GM11168 (cell line): ENCODE data around the gene RAI14.

Experiments used
- in situ Hi-C: fragments of 300-500 bp; cut with MboI; formaldehyde crosslinking; loops from one replicate; pipeline ENCODE4 v1.12.0; 2022; ENCODE audit warnings: low sequenced_read_pairs; ENCODE audit not compliant: unreplicated experiment

The RAI14 gene

GRCh38 chr5:34656001-34656699 is at the start of gene RAI14:
Gene RAI14, plus strand, starts transcription at chr5:34656328. Its CDS starts 30,592 bp downstream, at chr5:34686920.
- in situ Hi-C loops, result no loop called here

DNA sequence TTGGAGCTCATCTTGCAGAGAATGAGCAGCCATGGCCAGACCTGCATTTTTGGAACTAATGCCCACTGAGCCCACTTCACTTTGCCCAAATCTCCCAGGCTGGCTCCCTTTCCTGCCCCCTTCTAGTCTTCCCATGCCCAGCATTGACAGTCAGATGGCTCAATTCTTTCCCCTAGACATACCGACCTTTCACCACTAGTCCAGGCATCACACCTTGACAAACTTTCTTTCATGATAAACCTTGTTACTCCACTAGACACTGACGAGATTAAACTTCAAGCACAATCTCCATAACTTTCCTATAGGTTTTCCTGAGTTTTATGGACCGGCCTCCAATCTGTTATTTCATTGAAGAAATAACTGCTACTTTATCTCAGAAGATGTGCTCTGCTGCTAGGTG is 47.8 kb upstream of the RAI14 start:
- in situ Hi-C loops, result no loop called here

DNA sequence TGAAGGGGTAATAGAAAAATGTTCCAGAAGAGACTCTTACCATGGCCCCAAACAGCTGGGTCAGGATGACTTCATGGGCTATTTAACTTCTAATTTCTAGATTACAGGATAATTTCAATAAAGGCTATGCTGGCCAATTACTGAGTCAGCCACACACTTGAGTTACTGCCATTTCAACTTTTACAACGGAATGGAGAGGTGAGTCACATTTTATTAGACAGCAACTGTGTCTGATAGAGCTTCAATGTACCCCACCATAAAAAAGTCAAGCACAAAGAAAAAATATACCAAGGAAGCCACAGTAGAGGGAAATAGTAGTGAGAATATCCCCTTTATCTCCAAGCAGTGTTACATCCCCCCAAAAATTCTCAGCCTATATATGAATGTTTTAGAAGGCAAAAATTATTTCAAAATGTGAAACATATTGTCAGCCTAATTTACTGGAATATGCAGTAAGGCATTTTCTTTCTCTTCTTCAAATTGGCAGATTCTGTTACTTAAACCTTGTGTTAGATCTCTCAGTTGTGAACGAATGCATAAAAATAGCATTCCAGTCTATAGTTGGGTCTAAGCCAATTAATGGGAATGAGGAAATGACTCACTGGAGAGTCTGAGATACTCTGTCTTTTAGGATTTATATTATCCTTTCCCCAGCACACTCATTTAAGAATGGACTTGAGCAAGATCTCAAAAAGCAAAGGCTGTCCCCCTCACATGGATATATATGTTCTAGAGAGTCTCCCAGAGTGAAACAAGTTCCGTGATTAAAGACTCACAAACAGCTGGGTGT is 47.1 kb upstream of the RAI14 start:
- in situ Hi-C loops, result no loop called here

DNA sequence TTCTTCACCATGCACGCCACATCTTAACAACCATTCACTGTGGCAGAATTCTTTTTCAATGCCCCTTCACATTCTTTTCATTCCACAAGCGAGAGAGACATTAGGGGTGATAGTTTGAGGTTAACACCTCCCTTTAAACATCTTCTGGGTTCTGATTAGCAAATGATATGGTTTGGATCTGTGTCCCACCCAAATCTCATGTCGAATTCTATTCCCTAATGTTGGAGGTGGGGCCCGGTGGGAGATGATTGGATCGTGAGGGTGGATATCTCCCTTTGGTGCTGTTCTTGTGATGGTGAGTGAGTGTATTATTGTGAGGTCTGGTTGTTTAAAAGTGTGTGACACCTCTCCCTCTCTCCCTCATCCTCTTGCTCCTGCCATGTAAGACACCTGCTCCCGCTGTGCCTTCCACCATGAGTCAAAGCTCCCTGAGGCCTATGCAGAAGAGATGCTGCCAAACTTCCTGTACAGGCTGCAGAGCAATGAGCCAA is 46.1 kb upstream of the RAI14 start:
- in situ Hi-C loops, result no loop called here

DNA sequence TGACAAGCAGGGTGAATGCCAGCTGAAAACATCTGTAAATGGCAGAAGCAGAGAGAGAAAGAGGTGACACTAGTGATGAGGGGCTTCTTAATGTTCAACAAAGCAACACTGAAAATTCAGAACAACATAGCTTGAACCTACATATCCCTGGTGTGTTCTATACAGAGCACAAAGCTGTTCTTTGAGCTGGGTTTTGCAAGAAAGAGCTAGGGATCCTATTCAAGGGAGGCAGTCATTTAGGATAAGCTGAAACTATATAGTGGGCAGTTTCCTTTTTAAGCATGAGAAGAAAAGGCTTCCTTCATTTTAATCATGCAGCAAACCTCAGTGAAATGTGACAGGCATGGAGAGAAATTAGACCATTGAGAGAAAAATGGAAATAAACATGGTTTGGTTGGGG is 45.6 kb upstream of the RAI14 start:
- in situ Hi-C loops, result no loop called here

DNA sequence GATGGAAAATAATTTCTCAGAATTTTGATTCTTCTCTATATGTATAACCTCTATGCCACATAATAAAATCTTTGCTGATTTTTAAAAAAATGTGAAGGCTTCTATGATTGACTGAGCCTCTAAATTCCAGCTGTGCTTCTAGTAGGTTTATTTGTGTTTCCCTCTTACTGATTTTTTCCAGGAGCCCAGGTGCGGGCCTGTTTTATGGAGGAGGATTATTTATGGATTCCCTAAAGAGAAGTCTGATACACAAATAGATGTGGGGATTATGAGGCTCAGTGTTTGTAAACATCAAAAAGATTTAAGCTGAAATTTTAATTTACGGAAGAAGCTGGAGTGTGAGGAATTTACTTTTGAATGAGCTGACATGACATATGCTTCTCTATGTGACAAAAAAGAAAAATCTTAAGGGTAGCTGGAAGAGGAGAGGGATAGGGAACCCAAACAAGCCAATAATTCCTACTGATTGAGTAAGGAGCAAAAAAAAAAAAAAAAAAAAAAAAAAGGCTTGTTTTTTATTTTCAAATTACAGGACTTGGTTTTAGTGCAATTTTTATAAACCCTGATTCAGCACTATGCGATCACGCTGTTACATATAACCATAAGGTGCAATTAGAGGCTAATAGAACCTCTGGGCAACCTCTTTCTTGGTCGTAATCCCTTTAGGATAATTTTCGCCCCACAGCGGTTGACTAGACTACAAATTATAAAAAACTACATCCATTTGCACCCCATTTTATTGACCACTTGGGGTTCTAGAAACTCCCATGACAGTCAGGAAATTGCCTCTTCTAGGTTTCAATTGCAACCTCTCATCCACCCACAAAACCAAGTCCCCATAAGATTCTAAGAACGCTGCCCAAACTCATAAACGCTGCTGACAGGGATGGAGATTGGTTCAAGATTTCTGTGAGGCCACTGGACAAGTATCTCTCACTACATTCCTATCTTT is 44.4 kb upstream of the RAI14 start:
- in situ Hi-C loops, result no loop called here

- in situ Hi-C loops, result no loop called here
These were observed 39.5 kb upstream of the RAI14 start for GRCh38 chr5:34616651-34617050.

DNA sequence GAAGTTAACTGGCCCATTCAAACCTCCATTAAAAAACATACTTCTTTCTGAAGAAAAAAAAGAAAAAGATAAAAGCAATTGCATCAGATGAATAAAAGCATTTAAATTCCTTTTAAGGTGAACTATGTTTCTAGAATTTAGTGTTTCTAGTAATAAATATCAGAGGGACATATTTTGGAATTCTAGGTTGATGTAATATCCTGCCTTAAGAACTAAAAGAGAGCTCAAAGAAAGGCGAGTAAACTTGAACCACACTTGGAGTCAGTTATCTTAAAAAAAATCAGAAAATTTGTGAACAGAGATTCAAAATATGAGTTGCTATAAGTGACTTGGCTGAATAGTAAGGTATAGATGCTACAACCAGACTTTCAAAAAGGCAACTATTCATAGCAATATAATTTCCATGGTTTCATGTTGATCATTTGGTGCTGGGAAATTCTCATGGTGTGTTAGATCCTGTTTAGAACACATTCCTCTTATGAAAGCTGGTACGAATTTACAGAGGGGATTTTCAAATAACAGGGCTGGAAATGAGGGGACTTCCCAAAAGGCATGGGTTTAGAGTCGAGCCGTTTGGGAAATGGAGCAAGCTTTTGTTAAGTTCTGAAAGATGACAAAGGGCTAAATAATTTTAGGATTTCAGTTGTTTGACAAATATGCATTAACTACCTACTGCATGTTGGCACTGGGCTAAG is 37.6 kb upstream of the RAI14 start:
- in situ Hi-C loops, result no loop called here

DNA sequence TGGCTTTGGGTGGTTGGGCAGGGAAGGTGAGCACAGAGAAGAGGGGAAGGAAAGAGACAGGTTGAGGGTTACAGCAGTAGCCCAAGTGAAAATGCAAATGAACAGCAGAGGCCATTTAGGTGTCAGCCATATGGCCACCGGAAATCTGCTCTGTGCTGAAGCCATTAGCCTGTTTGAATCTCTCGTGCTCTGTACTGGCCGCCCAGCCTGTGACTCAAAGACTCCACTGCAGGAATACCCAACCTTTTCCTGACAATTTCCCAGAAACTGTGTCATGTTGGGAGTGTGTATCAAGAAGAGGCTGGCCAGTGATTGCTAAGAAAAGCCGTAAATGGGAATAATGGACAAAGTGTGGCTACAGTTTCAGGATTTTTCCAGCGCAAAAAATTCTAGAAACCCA is 35.9 kb upstream of the RAI14 start:
- in situ Hi-C loops, result no loop called here

DNA sequence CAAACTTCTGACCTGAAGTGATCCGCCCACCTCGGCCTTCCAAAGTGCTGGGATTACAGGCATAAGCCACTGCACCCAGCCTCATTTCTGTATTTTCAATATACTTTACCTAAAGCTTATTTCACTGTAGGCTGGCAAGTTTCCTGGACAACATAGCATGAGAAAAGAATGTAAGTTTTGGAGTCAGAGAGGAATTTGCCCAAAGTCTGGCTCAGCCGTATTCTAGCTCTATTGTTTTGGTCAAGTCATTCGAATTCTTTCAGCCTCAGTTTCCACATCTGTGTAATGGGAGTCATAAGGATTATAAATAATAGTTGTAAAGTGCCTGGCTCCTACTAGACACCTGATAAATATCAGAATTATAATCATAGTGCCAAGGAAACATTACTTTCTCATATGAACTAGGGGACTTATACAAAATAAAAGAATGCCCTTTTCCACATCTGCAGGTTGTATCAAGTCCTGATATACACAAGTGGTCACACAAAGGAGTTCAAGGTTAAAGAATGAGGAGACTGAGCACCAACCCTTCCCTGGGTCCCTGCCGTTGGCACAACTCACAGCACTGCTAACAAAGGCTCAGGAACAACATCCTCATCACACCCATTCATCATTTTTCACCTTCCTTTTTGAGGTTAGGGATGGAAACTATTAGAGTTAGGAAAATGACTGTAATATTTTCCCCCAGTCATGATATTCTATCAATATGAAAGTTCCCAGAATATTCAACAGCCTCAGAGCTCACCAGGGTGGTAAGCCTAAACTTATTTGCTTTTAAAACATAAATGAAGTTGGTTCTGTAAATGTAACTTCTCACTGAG is 34.6 kb upstream of the RAI14 start:
- in situ Hi-C loops, result no loop called here

GRCh38 chr5:34622098-34622400 is 34.1 kb upstream of the RAI14 start:
- in situ Hi-C loops, result no loop called here

GRCh38 chr5:34624691-34625090 is 31.4 kb upstream of the RAI14 start:
- in situ Hi-C loops, result no loop called here

DNA sequence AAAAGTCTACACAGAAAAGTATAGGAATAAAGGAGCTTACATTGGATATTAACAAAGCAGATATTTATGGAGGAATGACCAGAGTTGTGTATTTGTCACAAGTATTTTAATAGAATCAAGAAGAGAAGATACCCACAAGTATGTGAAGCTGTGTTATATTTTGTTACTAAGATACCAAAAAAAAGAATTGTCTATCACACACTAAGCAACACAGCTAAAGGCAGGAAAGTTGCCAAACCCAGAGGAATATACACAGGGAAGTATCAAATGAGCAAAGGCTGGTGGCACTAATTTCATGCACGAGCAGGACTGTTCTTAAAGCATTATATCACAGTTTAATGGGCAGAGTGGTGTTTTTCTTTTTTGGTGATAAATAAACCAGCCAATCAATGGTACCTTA is 30.9 kb upstream of the RAI14 start:
- in situ Hi-C loops, result no loop called here

DNA sequence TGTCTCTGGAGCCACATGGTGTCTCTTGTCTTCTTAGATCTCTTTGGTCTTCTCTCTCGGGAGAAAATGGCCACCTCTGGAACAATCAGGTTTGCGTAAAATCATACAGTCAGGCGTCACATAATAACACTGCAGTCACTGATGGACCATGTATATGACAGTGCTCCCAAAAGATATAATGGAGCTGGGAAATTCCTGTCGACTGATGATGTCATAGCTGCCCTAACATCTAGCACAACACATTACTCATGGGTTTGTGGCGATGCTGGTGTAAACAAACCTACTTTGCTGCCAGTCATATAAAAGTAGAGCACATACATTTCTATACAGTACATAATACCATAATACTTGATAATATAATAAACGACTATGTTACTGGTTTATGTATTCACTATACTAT is 30.1 kb upstream of the RAI14 start:
- in situ Hi-C loops, result no loop called here

DNA sequence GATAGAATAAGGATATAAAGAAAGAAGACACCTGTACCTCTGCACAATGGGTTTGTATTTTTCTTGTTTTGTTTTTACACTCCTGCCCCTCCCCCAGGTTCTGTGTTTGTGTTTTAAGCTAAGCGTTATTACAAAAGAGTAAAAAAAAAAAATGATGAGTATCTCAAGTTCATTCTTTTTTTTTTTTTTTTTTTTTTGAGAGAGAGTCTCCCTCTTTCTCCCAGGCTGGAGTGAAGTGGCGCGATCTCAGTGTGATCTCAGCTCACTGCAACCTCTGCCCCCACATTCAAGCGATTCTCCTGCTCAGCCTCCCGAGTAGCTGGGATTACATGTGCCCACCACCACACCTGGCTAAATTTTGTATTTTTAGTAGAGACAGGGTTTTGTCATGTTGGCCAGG is 29.4 kb upstream of the RAI14 start:
- in situ Hi-C loops, result no loop called here

DNA sequence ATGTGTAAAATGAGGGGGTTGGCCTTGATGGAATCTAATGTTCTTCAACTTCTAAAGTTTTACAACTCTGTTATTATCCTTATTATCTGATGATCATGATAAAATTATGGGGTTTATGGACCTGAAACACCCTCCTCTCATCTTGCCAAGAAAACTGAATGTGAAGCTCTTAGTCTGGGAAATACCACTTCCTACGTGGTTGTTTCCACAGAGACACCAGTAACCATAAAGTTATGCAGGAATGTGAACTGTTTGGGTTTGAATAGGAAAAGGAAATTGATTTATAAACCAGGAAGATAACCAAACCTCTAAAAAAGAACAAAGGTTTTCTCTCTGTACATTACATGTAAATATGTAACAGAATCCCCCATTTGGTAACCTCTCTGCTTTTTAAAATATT is 28.3 kb upstream of the RAI14 start:
- in situ Hi-C loops, result no loop called here

DNA sequence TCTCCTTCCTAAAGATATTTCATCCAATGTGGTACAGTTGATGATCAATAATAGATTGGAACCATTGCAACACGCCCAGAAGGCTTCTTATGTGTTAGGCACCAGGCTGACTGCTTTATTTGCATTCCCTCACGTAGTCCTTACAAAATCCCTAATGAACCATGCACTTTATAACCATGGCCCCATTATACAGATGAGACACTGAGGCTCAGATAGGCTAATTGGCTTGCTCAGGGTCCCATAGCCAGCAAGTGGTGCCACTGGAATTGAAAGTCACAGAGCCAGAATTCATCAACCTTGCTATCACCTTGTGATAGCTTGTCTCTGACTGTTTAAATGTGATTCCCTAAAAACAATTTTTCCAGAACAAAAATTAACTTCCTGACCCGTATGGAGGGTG is 27.8 kb upstream of the RAI14 start:
- in situ Hi-C loops, result no loop called here

DNA sequence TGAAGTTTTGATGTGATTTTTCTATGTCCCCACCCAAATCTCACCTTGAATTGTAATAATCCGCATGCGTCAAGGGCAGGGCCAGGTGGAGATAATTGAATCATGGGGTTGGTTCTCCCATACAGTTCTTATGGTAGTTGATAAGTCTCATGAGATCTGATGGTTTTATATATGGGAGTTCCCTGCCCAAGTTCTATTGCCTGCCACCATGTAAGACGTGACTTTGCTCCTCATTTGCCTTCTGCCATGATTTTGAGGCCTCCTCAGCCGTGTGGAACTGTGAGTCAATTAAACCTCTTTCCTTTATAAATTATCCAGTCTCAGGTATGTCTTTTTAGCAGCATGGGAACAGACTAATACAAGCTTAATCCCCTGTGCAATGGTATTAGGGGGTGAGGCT is 25.5 kb upstream of the RAI14 start:
- in situ Hi-C loops, result no loop called here

GRCh38 chr5:34632807-34633422 is 23.2 kb upstream of the RAI14 start:
- in situ Hi-C loops, result no loop called here
